ENCODE measurements around the gene MRPL49. TPM values are rescaled to one million over a fixed set of nuclear protein-coding genes. Genes with fewer than 3 reads are reported as not detected.

Gene MRPL49
- total and polyA plus RNA-seq, 9 of the 15 experiments (the other 6 are each of a cell fraction or from before 2014, with no cell fraction given): 74.3 to 132 (median 91.2) TPM

- no peaks in the 10 kb centered on the region for H3K9me1 ChIP-seq (ENCODE audit: control insufficient read depth, insufficient read depth, low read length)
- peaks cover 7% of the 10 kb centered on the region; the same call in 2 of the 3 replicates for H3K79me2 ChIP-seq (ENCODE audit: control insufficient read depth, insufficient read depth, low read length)
- H3K27ac ChIP-seq (ENCODE audit: extremely low read depth, low read depth, low read length): no peak overlapping the region
- FAIRE-seq (no peak), ATAC-seq (no peak), DNase-seq (ENCODE audit: extremely low read depth in 1 of 4, low spot score in 3 of 4) (no peak)
- ChIA-PET POLR2A (interaction anchor here (0.6 to 7.2 kb wide), 4 partner anchors 11 to 724 kb away, joined by 3 to 92 read pairs (median 3); partner anchors contain the start of genes GPHA2 and VPS51), CTCF (ENCODE audit: low intra/inter-chr PET ratio) (no interaction called here)
- in situ Hi-C loops (cut with MboI) (no loop called here), intact Hi-C loops (cut with micrococcal nuclease) (no loop called here)
- H2AFZ ChIP-seq (ENCODE audit: low read depth, low read length): no peak overlapping the region
- H3K27me3 ChIP-seq (ENCODE audit: control insufficient read depth in 2 of 2, insufficient read depth in 2 of 2, low read length in 2 of 2): no peaks in the 10 kb centered on the region
- WGBS (ENCODE audit: insufficient coverage, low coverage, missing lambda C conversion rate): 94% methylated on average over 22 of the region's 52 CpGs
- no peak overlapping the region for H3K4me3 ChIP-seq
- no peak overlapping the region for H3K4me2 ChIP-seq (ENCODE audit: insufficient read depth, low read length)
- peaks cover 11 to 37% of the 10 kb centered on the region in 2 experiments for H3K4me1 ChIP-seq (replicated peaks in 1 of 2; ENCODE audit: control insufficient read depth in 2 of 2, insufficient read depth in 2 of 2, low read length in 2 of 2)
- no peaks in the 10 kb centered on the region for H3K9me3 ChIP-seq (replicated peaks; ENCODE audit: control insufficient read depth, insufficient read depth, low read depth, low read length)
- H3K9ac ChIP-seq (ENCODE audit: insufficient read depth in 1 of 2, low read depth in 2 of 2, low read length in 2 of 2): no peak overlapping the region
- H3K36me3 ChIP-seq (ENCODE audit: control insufficient read depth, insufficient read depth, low read length): peaks cover 27% of the 10 kb centered on the region; the same call in 1 of the 3 replicates
- BruUV-seq (replicated peaks): no TSS peak
- H4K20me1 ChIP-seq (replicated peaks; ENCODE audit: control insufficient read depth, insufficient read depth, low read length): no peaks in the 10 kb centered on the region
- 0 out of 2 replicates have a peak, but pooled peaks have one; percentile 8 for TF ChIP-seq RBFOX2 (IDR thresholded peaks at IDR 0.05; ENCODE audit: low read depth, low read length)
- TF ChIP-seq IRF1 (CRISPR knock-in tag; IDR thresholded peaks at IDR 0.05; ENCODE audit: borderline replicate concordance): no peak
- no peak for TF ChIP-seq ZNF589 (CRISPR knock-in tag; IDR thresholded peaks at IDR 0.05; ENCODE audit: low read depth)
- TF ChIP-seq MXD1 (CRISPR knock-in tag; IDR thresholded peaks at IDR 0.05; ENCODE audit: borderline replicate concordance, poor library complexity, severe bottlenecking): no peak
- TF ChIP-seq GTF2A2 (tag; IDR thresholded peaks at IDR 0.05): no peak
- no peak for TF ChIP-seq TAF1 (IDR thresholded peaks at IDR 0.05; ENCODE audit: control insufficient read depth, extremely low read depth, insufficient read depth, low read length, severe bottlenecking)
- no peak for TF ChIP-seq ZBTB5 (IDR thresholded peaks at IDR 0.05)
- no peak for TF ChIP-seq ZNF766 (CRISPR knock-in tag; conservative IDR thresholded peaks at IDR 0.05)
- no peak for TF ChIP-seq ELF4 (CRISPR knock-in tag; IDR thresholded peaks at IDR 0.05)
- TF ChIP-seq FOXA1 (IDR thresholded peaks at IDR 0.05; ENCODE audit: borderline replicate concordance): no peak
- no peak for TF ChIP-seq ZNF717 (CRISPR knock-in tag; IDR thresholded peaks at IDR 0.05)
- TF ChIP-seq POLR2H (tag; IDR thresholded peaks at IDR 0.05; ENCODE audit: low read depth): no peak
- TF ChIP-seq ZNF592 (IDR thresholded peaks at IDR 0.05): no peak
These were observed 14.2 kb upstream of the MRPL49 start for GRCh38 chr11:65107751-65108468.
